Fibroblast of peridontal ligament (primary cell): ENCODE measurements around the gene MCU.
A peak's percentile ranks its signal among the peaks of the same experiment; 100 is the strongest.

Experiments used
- DNase-seq: peaks from one replicate; pipeline ENCODE4 v3.0.0-alpha.2; 2010; ENCODE audit errors: extremely low read depth

The MCU gene

DNA sequence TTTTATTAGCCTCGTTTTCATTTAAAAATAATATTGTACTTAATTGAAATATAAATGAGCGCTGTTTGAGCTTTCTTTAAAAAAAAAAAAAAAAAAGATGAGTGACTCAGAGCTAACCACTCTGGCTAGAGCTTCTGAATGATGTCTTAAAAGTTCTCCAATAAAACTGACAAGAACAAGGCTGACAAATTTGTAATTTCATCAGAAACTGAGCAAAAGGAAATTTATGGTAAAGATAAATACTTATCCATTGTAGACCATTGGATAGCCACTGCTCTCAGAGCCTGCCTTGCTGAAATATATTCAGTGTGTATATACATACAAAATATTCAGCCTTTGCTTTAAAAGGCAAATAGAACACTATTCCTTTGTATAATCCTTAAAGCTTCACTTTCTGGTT lies 110.4 kb downstream of the MCU start:
- peak; percentile 54 for DNase-seq

DNA sequence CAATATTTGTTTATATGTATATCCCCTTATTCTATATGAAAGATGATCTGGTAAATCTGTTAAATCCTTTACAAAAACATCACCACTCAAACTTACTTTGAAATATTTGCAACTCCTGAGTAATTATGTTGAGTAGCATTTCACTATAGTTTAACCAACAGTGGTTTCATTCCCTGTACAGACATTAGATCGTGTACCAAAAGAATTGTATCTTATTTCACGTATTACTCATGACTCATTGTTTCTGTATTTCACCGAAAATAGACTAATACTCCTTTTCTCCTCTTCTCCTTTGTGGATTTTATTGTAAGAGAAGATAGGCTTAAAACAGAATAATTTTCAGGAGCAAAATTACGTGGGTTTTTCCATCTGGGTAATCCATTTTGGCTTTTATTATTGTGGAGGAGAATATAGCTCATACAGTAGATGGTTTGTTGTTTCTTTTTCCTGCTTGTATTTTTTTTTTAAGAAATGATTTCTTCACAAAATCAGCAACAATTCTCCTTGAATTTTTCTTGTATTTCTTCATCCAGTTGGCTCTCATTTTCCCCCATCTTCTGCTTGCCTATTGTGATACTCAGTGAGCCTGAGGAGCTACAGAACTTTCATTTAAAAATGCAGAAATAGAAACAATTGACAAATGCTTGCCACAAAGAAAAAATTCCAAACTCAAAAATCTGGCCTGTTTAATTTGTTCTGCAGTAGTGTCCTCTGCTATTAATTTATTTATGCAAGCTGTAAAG lies 111.0 kb downstream of the MCU start:
- DNase-seq: peak; percentile 81

DNA sequence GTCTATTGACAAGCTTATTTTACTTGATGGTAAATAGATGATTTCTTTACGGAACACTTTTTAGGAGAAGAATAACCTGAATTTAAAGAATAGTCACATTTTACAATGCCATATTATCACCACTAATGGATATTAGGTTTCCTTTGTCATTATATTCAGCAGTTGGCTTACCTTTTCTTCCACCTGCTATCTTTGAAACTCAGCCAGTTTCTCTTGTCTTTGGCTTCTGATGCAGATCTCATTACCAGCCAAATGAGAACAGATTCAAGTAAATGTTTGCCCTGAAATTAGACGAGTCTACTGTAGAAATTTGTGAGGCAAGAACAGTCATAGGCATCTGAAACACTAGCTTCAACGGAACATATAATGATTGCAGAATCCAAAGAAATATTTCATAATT lies 116.1 kb downstream of the MCU start:
- no peak for DNase-seq

DNA sequence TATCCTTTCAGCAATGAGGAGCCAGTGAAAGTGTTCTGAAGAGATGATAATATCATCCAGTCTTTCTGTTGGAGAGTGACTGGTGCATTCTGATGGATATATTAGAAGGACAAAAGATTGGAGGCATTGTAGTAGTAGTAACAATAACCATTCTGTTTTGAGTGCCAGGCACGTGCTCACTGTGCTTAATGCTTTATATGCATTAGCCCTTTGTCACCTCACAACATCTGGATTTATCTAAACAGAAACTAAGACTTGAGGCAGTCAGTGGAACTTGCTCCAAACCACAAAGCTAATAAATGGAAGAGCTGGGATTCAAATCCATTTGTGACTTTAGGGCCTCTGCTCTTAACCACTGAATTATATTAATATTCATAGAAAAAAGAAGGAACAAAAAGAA lies 117.1 kb downstream of the MCU start:
- DNase-seq: no peak

DNA sequence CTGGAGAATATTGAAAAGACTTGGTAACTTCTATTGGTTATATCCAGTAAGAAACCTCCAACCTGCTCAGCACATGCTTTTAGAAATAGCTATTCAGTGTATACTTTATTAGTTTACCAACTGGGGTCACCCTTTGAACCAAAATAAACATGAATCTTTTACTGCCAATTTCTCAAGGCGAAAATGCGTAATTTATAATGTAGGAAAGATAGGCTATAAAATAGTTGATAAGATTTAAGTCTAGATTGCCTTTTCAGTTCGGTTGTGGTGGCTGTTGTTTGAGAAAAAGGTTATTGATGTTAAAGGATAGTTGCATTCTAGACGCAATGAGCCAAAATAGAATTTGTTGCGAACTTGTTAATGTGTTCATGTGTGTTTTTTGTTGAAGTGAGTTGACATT lies 119.0 kb downstream of the MCU start:
- no peak for DNase-seq

DNA sequence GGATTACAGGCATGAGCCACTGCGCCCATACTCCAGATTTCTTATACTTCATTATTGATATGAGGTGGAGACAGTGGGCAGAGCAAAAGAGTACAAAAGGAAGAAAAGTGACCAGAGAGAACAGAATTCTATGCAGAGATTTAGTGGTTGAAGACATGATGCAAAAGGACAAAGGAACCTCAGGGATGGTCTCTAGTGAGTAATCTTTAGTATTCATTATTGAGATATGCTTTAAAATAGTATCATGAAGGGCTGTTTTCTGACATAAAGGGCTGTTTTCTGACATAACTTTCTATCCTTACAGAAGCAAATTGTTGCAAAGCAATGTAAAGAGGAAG lies 120.4 kb downstream of the MCU start:
- DNase-seq: no peak

DNA sequence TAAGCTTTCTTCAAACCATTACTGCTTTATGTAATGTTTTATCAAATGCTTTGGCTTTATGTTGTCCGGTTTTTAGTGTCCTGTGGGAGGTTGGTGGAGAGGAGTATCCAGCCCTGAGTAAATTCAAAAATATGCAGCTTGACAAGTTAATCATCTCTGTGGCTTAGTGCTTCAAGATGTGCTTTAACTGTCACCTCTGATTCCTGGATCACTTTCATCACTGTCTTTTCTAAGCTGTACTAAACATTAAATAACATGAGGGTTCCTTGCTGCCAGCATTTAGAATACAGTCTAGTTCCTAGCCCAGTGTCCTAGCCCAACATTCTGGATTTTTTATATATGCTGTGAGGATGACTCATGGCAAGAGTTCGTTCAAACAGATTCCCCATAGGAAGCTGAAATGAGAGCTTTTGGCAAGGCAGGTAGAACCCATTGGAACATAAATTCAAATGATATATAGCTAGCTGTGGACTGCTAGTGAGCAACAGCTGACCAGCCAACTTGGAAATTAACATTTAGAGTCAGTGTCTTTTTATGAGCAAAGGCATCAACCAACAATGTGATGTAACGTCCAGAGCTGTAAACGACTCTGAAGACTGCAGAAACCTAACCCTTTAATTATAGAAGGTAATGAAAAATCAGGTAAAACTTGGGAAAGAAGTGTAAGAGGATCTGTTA lies 120.9 kb downstream of the MCU start:
- DNase-seq: peak; percentile 78

DNA sequence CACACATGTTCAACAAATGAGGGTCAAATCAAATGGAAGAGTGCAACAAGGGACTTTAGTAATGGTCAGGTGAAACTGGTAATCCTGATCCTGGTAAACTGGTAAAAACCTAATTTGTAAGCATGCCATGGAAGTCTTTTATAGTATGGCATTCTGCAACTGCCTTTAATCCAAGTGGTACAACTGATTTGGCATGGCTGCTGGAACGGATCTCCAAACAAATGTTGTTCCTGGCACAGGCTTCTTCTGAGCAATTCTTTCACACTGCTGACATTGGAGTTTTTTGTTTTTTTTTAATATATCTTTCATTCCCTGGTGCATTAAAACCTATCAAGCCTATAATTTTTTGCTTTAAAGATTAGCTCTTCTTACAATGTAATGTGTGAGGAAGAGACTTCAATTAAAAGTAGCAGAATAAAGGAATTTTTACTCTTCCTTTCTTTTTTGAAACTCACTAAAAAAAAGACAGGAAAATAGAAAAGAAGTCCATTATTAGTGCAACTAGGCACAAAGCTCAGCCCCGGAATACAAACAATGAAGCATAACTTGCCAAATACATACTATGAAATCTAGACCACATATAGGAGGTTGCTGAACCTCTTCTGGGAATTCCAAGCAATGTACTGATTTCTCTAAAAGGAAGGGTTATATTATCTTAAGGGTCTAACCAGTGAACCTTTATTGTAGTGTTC lies 122.3 kb downstream of the MCU start:
- peak; percentile 62 for DNase-seq

DNA sequence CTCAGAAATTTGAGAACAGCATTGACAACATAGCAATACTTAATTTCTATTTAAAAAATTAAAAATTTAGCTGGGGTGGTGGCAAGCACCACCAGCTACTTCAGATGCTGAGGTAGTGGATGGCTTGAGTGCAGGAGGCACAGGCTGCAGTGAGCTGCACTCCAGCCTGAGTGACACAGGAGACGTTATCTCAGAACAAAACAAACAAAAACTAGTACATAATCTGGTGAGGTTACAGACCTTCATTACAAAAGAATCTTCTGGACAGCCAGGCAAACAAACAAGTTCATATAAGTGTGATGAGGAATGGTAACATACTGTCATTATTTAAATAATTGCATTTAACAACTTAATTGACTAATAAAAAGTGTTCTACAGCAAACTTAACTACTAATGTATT lies 124.6 kb downstream of the MCU start:
- no peak for DNase-seq

DNA sequence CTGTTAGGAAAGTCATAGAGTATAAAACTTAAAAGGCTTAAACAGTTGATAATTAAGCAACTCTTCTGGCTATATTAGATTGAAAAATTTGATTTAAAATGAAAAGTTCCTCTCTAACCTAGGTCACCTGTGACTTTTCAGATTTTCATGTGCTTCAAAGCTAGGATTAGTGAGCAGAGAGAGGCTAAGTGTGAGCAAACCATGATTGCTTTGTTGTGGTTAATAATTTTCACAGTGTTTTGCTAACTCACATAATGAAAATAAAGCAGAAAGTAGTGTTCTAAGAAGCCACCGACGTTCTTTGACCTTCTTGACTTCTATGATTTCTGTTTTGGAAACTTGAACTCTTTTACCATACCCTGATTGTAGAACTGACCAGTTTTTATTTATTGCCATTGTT lies 126.1 kb downstream of the MCU start:
- DNase-seq: no peak

DNA sequence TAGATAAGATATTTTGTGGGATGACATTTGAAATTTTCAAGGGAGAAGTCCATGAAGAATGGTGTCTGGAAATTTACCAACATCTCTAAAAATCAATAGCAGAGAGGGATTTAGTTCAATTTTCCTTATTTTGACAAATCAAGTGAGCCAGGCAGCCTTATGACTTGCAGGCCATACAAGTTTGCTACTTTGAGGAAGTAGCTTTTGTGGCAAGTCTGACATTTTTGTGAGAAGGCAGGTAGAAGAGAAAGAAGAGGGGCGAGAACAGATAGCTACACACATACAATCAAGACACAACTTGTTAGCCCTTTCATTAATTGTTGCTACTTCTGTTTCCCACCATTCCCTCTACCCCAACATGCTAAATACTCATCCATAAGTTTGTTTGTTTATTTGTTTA lies 127.1 kb downstream of the MCU start:
- no peak for DNase-seq

DNA sequence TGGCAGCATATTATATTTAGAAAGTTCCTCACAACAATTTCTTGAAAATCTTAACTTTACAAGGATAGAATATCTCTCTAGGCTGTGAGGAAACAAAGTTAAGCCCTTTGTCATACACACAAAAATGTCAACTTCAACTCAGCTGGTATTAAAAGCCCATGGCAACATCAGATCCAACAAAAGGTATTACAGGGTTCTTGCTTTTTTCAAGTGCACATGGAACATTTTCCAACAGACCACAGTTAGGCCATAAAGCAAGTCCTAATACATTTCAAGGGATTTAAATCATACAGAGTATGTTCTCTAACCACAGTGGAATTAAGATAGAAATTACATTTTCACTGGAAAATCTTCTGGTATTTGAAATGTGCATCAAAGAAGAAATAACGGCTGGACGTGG lies 129.7 kb downstream of the MCU start:
- DNase-seq: peak; percentile 39

DNA sequence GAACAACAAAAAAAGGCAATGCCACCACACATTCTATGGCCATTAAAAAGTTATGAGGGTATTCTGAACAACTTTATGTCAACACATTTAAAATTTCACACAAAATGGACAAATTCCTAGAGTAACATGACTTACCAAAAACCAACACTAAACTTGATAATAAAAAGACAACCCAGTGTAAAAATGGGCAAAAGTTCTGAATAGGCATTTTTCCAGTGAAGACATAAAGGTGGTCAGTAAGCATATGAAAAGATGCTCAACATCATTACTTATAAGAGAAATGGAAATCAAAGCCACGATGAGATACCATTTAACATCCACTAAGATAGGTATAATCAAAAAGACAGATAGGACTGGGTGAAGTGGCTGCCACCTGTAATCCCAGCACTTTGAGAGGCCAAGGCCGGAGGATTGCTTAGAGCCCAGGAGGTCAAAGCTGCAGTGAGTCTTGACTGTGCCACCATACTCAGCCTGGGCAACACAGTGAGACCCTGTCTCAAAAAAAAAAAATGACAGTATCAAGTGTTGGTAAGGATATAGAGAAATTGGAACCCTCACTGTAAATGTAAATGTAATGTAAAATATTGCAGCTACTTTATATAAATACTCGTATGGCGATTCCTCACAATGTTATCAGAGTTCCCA lies 130.5 kb downstream of the MCU start:
- DNase-seq: no peak

DNA sequence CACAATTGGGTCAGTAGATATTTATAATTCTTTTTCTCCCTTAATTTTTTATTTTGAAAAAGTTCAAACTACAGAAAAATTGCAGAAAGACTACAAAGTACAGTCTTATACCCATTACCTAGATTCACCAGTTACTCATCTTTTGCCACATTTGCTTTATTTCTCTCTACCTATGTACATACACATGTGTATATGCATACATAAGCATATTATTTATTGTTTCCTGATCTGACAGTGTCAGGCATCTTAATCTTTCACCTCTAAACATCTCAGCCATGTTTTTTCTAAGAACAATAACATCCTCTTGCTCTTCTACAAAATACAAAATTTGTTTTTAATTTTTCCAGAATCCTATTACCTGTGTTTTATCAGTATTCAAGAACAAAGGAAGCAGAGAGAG lies 133.2 kb downstream of the MCU start:
- DNase-seq: no peak

DNA sequence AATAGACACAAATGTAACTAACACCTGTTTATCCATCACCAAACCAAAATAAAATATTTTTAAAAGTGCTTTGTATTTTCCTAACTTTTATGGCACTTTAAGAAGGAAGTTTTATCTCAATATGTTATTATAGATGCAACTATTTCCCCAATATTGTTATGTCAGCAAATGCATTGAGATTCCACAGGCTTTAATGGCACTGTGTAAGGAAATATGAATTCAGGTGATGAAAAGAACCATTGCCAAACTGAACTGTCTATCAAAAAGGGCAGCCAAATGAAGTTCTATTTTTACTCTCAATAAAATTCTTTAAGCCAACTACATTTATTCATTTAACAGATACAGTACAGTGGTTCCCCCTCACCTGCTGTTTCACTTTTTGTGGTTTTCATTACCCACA lies 134.4 kb downstream of the MCU start:
- DNase-seq: no peak

DNA sequence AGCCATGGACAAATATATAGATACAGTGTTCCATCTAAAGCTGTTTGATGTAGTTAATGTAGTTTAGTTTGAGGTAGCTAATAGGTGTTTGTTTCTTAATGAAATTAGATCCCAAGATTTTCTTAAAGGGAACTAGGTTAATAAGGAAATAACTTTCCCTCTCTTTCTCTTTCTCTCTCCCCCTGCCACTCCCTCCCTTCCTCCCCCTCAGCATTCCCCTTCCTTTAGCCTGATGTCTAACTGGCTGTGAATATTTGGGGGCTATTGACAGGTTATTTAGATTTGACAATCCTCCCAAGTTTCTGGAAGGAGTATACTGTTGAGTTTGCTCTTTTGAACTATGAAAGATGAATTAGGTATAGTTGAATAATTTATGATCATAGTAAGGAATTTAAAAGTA lies 136.4 kb downstream of the MCU start:
- DNase-seq: no peak

DNA sequence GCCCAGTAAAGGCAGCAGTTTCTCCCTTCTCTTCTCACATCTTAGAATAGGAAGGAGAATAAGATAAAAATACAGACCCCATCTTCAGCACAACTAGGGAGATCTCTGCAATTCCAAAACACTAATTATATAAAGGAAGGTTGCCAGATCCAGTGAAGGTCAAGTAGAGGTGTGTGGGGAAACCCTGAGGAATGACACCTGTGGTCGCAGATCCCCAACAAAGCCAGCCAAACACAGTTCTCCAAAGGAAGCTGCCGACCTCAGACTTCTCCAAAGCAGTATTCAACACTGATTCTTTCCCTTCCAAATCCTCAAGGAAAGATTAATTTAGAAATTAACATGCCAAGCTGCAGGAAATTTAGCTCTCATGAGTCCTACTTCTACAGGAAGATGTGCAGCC lies 138.7 kb downstream of the MCU start:
- DNase-seq: no peak

DNA sequence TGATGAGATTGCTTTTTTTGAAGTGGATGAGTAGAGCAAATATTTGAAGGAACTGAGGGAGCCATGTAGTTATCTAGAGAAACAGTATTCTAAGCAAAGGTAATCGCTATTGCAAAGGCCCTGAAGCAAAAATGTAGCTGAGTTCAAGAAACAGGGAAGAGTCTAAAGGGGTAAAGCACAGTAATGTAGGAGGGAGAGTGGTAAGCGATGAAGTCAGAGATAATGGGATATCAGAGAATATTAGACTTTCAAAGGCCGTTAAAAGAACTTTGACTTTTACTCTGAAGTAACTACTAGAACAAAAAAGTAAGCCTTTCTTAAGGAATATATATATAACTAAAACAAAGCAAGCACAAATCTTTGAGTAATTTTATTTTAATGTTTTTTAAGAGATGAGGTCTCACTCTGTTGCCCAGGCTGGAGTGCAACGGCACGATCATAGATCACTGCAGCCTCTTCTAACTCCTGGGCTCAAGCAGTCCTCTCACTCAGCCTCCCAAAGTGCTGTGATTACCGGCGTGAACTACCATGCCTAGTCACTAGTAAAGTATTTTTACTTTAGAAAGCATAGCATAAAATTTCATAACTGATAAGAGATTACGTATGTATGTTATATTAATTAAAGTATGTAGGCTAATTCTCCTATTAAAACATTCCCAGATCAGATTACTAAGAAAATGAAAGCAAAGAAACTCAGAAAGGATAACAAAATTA lies 139.9 kb downstream of the MCU start:
- DNase-seq: peak; percentile 41

DNA sequence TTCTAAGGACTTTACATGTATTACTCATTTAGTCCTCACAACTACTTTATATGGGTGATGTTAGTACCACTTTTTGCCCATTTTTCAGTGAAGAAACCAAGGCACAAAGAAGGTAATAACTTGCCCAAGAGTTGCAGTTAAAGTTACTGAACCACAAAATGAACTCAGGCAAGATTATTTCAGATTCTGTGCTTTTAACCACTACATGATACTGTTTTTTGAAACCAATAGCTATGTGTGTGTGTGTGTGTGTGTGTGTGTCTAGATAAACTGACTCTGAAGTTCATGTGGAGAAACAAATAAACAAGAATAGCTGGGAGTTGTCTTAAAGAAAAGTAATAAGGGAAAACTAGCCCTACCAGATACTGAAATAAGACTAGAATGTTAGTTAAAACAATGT lies 140.8 kb downstream of the MCU start:
- DNase-seq: peak; percentile 50

DNA sequence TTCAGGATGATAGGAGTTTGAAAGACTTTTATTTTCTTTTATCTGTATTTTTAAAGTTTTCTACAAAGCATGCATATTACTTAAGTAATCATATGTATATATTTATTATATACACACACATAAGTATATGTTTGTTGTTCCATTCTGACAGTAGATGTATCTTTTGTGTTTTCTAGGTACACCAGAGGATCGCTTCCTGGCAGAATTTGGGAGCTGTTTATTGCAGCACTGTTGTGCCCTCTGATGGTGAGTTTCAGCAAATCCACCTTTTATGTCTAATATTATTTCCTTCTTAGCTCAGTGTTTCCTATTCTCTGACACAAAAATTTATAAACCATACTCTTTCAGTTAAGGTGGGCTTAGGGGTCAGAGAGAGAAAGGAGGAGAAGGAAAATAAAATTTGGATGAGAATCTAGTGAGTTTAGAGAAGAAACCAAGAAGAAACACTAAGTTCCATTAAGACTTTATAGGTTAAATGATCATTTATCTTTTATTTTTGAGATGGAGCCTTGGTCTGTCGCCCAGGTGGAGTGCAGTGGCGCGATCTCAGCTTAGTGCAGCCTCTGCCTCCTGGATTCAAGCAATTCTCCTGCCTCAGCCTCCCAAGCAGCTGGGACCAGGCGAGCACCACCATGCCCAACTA lies 142.4 kb downstream of the MCU start:
- peak; percentile 91 for DNase-seq

DNA sequence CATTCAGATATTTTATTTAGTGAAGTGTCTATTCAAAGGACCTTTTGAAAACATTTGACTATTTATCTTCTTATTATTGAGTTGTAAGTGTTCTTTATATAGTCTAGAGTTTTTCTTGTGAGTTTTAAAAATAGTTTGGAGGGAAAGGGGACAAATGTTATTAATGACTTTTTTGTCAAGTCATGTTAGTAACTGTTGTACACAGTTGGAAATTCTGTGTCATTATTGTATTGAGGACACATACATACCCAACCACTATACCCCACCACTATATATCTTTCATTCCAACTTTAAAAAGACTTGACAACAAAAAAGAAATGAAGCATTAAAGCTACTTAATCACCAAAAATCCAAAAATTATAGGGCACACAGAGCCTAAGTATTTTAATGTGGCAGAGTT lies 148.4 kb downstream of the MCU start:
- no peak for DNase-seq

DNA sequence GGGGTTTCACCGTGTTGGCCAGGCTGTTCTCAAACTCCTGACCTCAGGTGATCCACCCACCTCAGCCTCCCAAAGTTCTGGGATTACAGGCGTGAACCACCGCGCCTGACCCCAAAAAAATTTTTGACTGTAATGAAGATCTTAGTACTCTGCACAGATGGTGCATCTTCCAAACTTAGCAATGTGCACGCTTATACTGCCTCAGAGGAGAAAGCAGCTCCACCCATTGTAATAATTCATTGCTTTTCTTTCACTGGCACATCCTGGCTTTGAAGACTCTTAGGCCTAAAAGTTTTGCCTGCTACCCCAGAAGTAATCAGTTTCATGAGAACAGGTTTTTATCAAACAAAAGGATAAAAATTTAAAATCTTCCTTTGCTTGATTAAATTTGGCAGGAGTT lies 149.5 kb downstream of the MCU start:
- DNase-seq: no peak
